BLaER1 (cell line): ENCODE data around the gene CLEC3B.
A peak's percentile ranks its signal among the peaks of the same experiment; 100 is the strongest.

Experiments used
- H3K27ac ChIP-seq: shearing (Covaris generic); formaldehyde crosslinking; 2 replicates; pipeline ENCODE4 v1.8.1; 2022
- H3K27me3 ChIP-seq: shearing (Covaris generic); formaldehyde crosslinking; 2 replicates; pipeline ENCODE4 v1.8.1; 2022
- H3K36me3 ChIP-seq: shearing (Covaris generic); formaldehyde crosslinking; 2 replicates; pipeline ENCODE4 v1.8.1; 2022
- H3K4me1 ChIP-seq: shearing (Covaris generic); formaldehyde crosslinking; 2 replicates; pipeline ENCODE4 v1.8.1; 2022
- H3K4me2 ChIP-seq: shearing (Covaris generic); formaldehyde crosslinking; 2 replicates; pipeline ENCODE4 v1.8.1; 2022
- H3K4me3 ChIP-seq: shearing (Covaris generic); formaldehyde crosslinking; 2 replicates; pipeline ENCODE4 v1.8.1; 2022
- H3K9ac ChIP-seq: shearing (Covaris generic); formaldehyde crosslinking; 2 replicates; pipeline ENCODE4 v1.8.1; 2022
- H3K9me3 ChIP-seq: shearing (Covaris generic); formaldehyde crosslinking; 2 replicates; pipeline ENCODE4 v1.8.1; 2022
- H4K20me1 ChIP-seq: shearing (Covaris generic); formaldehyde crosslinking; 2 replicates; pipeline ENCODE4 v1.8.1; 2022
- Cebpa-rat ChIP-seq: shearing (Covaris generic); IDR thresholded peaks from 2 replicates; pipeline ENCODE4 v1.8.1; 2022

The CLEC3B gene

GRCh38 chr3:45031531-45031930, 5.4 kb downstream of the CLEC3B start:
- Histone ChIP-seq H3K36me3 (no peaks in the 10 kb centered on the region), H3K27me3 (peaks cover 15% of the 10 kb centered on the region), H3K9ac (no peak overlapping the region), H3K4me1 (peaks cover 19% of the 10 kb centered on the region), H3K4me2 (no peak overlapping the region), H3K4me3 (no peak overlapping the region), H3K9me3 (no peaks in the 10 kb centered on the region), H4K20me1 (no peaks in the 10 kb centered on the region), H3K27ac (no peak overlapping the region)
- TF ChIP-seq Cebpa-rat: no peak

DNA sequence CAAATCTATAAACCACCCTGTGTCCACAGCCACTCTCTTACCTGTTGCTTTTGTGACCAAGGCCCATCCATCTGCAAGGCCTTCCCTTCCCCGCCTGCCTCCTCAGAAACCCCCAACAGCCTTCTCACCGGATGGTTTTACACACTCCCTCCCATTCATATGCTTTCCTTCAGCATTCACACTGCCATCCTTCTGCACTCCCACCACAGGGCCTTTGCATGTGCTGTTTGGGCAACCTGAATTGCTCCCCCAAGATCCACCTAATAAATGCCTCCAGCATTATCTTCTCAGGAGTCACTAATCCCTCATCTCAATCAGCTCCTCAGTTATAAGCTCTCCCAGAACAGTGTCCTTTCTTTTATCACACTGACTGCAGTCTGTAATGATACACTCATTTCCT, 6.0 kb downstream of the CLEC3B start:
- Histone ChIP-seq H3K9ac (no peak overlapping the region), H3K27ac (no peak overlapping the region), H4K20me1 (no peaks in the 10 kb centered on the region), H3K4me3 (no peak overlapping the region), H3K4me1 (peaks cover 13% of the 10 kb centered on the region), H3K4me2 (no peak overlapping the region), H3K36me3 (no peaks in the 10 kb centered on the region), H3K9me3 (no peaks in the 10 kb centered on the region), H3K27me3 (peaks cover 21% of the 10 kb centered on the region)
- TF ChIP-seq Cebpa-rat: no peak

DNA sequence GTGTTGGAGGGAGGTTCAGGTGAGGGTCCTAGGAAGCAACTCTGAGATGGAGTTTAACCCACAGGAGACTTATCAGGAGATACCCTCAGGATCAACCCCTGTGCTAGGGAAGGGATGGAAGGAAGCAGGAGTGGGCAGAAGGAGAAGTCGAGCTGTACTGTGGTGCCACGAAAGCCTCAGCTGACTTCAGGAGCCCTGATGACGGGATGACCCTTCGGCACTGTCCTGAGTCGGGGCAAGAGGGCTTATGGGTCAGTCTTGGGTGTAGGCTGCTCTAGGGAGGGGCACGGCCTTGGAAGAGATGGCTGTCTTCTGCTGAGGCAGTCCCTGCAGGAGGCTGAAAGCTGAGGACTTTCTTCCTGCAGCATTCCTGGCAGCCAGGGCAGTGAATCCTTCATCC, 7.7 kb downstream of the CLEC3B start:
- Histone ChIP-seq H3K27ac (no peak overlapping the region), H3K4me1 (peaks cover 13% of the 10 kb centered on the region), H3K9ac (no peak overlapping the region), H4K20me1 (no peaks in the 10 kb centered on the region), H3K27me3 (peaks cover 22% of the 10 kb centered on the region), H3K4me3 (no peak overlapping the region), H3K36me3 (no peaks in the 10 kb centered on the region), H3K4me2 (no peak overlapping the region), H3K9me3 (no peaks in the 10 kb centered on the region)
- TF ChIP-seq Cebpa-rat: no peak

DNA sequence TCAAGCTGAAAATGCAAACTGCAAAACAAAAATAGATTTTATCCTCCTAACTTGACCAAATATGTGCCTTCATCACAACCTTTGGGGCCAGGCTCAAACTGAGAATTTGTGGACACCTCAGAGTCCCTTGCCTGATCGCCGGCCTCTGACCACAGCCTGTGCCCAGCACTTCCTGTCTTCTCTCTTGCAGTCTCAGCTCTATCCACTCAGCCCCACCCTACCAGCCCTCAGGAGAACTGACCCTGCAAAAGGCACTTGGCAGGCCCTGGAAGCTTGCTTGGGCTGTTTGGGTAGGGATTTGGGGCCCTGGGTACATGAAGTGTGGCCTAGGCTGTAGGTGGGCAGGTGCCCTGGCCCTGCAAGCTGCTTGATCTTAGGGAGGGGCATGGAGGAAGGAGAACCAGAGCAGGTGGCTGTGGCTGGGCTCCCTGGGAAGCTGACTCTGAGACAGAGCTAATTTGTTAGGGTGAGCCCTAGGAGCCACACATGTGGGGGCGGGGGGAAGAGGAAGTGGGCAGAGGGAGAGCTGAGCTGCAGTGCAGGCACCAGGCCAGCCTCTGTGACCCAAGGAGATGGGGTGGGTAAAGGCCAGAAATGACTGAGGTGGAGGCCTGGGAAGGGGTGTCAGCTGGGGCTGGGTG, 8.6 kb downstream of the CLEC3B start:
- H3K27ac ChIP-seq: no peak overlapping the region
- peaks cover 22% of the 10 kb centered on the region for H3K27me3 ChIP-seq
- H3K36me3 ChIP-seq: no peaks in the 10 kb centered on the region
- TF ChIP-seq Cebpa-rat: no peak
- peak overlapping the region; percentile 64 for H3K4me2 ChIP-seq
- no peak overlapping the region for H3K4me3 ChIP-seq
- H4K20me1 ChIP-seq: no peaks in the 10 kb centered on the region
- peaks cover 13% of the 10 kb centered on the region for H3K4me1 ChIP-seq
- 0 out of 2 replicates have a peak overlapping the region, but pooled peaks have one; percentile 34 for H3K9ac ChIP-seq
- no peaks in the 10 kb centered on the region for H3K9me3 ChIP-seq

GRCh38 chr3:45035441-45036301, 9.6 kb downstream of the CLEC3B start:
- no peak overlapping the region for H3K4me3 ChIP-seq
- H3K4me2 ChIP-seq: peak overlapping the region; percentile 64
- H3K9me3 ChIP-seq: no peaks in the 10 kb centered on the region
- peaks cover 22% of the 10 kb centered on the region for H3K27me3 ChIP-seq
- no peaks in the 10 kb centered on the region for H4K20me1 ChIP-seq
- H3K36me3 ChIP-seq: no peaks in the 10 kb centered on the region
- TF ChIP-seq Cebpa-rat: no peak
- no peak overlapping the region for H3K27ac ChIP-seq
- H3K4me1 ChIP-seq: peaks cover 13% of the 10 kb centered on the region
- 0 out of 2 replicates have a peak overlapping the region, but pooled peaks have one; percentile 34 for H3K9ac ChIP-seq

DNA sequence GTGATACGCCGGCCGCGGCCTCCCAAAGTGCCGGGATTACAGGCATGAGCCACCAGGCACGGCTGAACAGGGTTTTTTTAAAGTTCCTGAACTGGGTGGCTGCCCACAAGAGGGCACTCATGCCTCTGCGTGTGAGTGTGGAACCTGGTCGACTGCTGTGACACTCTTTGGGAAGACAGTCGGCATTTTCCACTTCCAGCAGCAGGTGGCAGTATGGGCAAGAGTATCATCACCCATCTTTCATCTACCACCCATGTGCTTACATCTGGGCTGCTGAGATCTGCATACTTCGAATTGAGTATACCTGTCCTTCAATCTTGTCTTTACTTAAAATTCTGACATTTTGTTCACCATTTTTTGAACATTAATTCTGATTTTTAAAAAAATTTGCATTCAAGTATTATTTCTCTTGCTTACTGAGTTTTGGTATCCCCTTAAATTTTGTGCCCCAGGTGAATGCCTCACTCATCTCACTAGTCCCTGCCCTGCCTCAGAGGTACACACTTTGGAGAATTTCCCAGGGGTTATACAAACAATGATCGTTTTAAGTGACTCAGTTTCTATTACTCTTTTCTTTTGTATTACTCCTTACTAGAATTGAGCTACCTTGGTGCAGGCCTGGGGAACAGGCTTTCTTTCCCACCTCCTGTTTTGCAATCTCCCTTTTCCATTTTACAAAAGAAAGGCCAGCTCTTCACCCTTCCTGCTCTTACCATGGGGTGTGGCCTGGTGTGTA, 11.8 kb downstream of the CLEC3B start:
- H3K36me3 ChIP-seq: no peaks in the 10 kb centered on the region
- H3K9ac ChIP-seq: no peak overlapping the region
- TF ChIP-seq Cebpa-rat: no peak
- H3K27me3 ChIP-seq: peaks cover 22% of the 10 kb centered on the region
- no peak overlapping the region for H3K4me3 ChIP-seq
- no peaks in the 10 kb centered on the region for H3K9me3 ChIP-seq
- peak overlapping the region; percentile 28 for H3K4me2 ChIP-seq
- no peak overlapping the region for H3K27ac ChIP-seq
- no peaks in the 10 kb centered on the region for H4K20me1 ChIP-seq
- peaks cover 32% of the 10 kb centered on the region for H3K4me1 ChIP-seq

GRCh38 chr3:45041666-45042065, 15.6 kb downstream of the CLEC3B start:
- peaks cover 5% of the 10 kb centered on the region for H3K27me3 ChIP-seq
- H3K27ac ChIP-seq: no peak overlapping the region
- peaks cover 19% of the 10 kb centered on the region for H3K4me1 ChIP-seq
- no peaks in the 10 kb centered on the region for H4K20me1 ChIP-seq
- no peak for TF ChIP-seq Cebpa-rat
- no peaks in the 10 kb centered on the region for H3K36me3 ChIP-seq
- no peak overlapping the region for H3K4me3 ChIP-seq
- H3K9ac ChIP-seq: peak overlapping the region; percentile 9; the same call in 1 of the 2 replicates
- no peaks in the 10 kb centered on the region for H3K9me3 ChIP-seq
- peak overlapping the region; percentile 67 for H3K4me2 ChIP-seq

DNA sequence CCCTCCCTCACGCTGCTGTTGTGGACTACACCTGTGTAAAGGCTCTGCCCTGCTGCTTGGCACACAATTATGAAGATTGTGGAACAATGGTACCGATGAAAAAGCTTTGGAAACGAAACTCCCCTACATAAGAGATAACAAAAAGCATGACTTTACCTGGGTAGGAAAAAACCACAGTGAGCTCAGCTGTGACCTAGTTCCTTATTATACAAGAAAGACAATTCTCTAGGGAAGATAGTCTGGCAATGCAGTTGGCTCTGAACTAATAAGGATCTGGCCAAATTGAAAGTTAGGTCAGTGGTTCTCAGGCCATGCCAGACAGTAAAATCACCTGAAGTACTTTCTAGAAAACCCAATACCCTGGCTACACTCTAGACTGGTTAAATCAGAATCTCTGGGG, 16.1 kb downstream of the CLEC3B start:
- H3K27me3 ChIP-seq: peaks cover under 1% of the 10 kb centered on the region; the same call in 1 of the 2 replicates
- no peak overlapping the region for H3K4me3 ChIP-seq
- no peaks in the 10 kb centered on the region for H3K9me3 ChIP-seq
- no peaks in the 10 kb centered on the region for H3K36me3 ChIP-seq
- H3K27ac ChIP-seq: no peak overlapping the region
- TF ChIP-seq Cebpa-rat: no peak
- H3K4me1 ChIP-seq: peaks cover 19% of the 10 kb centered on the region
- peak overlapping the region; percentile 9; the same call in 1 of the 2 replicates for H3K9ac ChIP-seq
- H3K4me2 ChIP-seq: peak overlapping the region; percentile 67
- no peaks in the 10 kb centered on the region for H4K20me1 ChIP-seq

DNA sequence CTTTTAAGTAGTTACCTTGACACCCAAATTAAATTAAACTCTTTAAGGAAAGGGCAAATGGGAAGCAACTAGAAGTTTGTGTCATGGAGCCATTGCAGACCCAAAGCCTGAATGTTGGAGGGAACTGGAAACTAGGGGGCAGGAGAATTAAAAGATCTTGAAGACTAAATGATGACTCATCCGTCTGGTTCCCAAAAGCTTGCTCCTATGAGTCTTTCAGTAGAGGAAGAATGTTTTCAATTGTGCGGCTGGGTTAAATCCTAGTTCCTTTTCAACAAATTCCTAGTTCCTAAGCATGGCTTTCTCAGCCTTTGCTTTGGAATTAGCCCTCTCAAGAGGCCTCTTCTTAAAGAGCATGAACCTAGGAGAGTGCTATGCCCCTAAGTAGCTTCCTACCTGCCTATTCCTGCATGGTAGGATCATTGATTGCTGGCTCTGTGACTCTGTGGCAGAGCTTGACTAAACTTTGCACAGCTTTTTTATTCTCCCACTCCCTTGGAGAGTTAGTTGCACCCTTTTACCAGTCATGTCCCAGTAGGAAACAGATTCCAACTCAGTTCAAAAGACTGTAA, 17.7 kb downstream of the CLEC3B start:
- no peak overlapping the region for H3K9ac ChIP-seq
- H3K36me3 ChIP-seq: no peaks in the 10 kb centered on the region
- no peak overlapping the region for H3K27ac ChIP-seq
- H3K27me3 ChIP-seq: no peaks in the 10 kb centered on the region
- H3K9me3 ChIP-seq: no peaks in the 10 kb centered on the region
- H3K4me2 ChIP-seq: no peak overlapping the region
- no peaks in the 10 kb centered on the region for H4K20me1 ChIP-seq
- peaks cover 19% of the 10 kb centered on the region for H3K4me1 ChIP-seq
- H3K4me3 ChIP-seq: no peak overlapping the region
- TF ChIP-seq Cebpa-rat: no peak
